HepG2 (cell line): ENCODE results near the gene LRP1B. TPM values are rescaled to one million over a fixed set of nuclear protein-coding genes. Genes with fewer than 3 reads are reported as not detected.

ENCODE experiments used
- ATAC-seq: fragments of 200-7000 bp; cut with Tn5 transposase; 3 replicates; pipeline ENCODE4 v1.9.1; 2020; ENCODE audit warnings: mild to moderate bottlenecking, moderate library complexity
- BruUV-seq: library from RNA; stranded (reverse); fragments of 400-500 nt; replicated peaks from 2 replicates; lab custom pipeline; 2021; lab: Mats Ljungman, UMichigan
- CTCF ChIA-PET: fragments of 300-600 bp; formaldehyde crosslinking; extraction: SDS; loops from one replicate; lab custom pipeline; 2021; ENCODE audit warnings: low total read pairs, inconsistent platforms, low intra/inter-chr PET ratio; lab: Yijun Ruan, JAX
- POLR2A ChIA-PET: fragments of 350-600 bp; sonication (Branson Sonifier 250); formaldehyde crosslinking; loops from one replicate; lab custom pipeline; 2020; ENCODE audit warnings: antibody characterized with exemption, inconsistent platforms; lab: Yijun Ruan, JAX
- DNase-seq: peaks from one replicate; pipeline ENCODE4 v3.0.0-alpha.2; 2015; ENCODE audit warnings: low spot score
- FAIRE-seq: peaks from 3 replicates; lab custom pipeline; 2011; peaks lifted over from hg19 to GRCh38; lab: Jason Lieb, UNC
- H2AFZ ChIP-seq: one replicate; pipeline ENCODE4 v1.6.1; 2011; ENCODE audit warnings: low read length, inconsistent platforms
- H3K27ac ChIP-seq: fragments of 300-600 bp; 3 replicates; pipeline ENCODE4 v1.8.0; 2011; ENCODE audit warnings: mixed run types, mild to moderate bottlenecking, mixed read lengths, low read length, inconsistent platforms; ENCODE audit not compliant: insufficient read depth; ENCODE audit errors: extremely low read length
- H3K27me3 ChIP-seq, 2 experiments: fragments of 200-600 bp in 1 of 2; 2 replicates in 1 of 2; 3 replicates in 1 of 2; pipeline versions ENCODE4 v1.6.0 to v1.8.0; 2011; ENCODE audit warnings: low read length in 2 of 2, mild to moderate bottlenecking in 2 of 2, moderate library complexity in 2 of 2, inconsistent platforms in 1 of 2; ENCODE audit not compliant: insufficient read depth in 2 of 2, control insufficient read depth in 1 of 2
- H3K36me3 ChIP-seq, 2 experiments: fragments of 200-600 bp in 1 of 2; replicated peaks in 1 of 2; 2 replicates in 1 of 2; 3 replicates in 1 of 2; pipeline versions ENCODE4 v1.5.1 to v1.8.0; 2011; ENCODE audit warnings: low read length in 2 of 2, inconsistent platforms in 1 of 2; ENCODE audit not compliant: insufficient read depth in 2 of 2, control insufficient read depth in 1 of 2
- H3K4me1 ChIP-seq: 2 replicates; pipeline ENCODE4 v1.5.1; 2012; ENCODE audit warnings: low read length, inconsistent platforms; ENCODE audit not compliant: insufficient read depth
- H3K4me2 ChIP-seq: 2 replicates; pipeline ENCODE4 v1.6.0; 2011; ENCODE audit warnings: low read depth, low read length, inconsistent platforms
- H3K4me3 ChIP-seq, 3 experiments: fragments of 200-600 bp in 1 of 3; sonication (generic), shearing (Covaris generic) in 1 of 3; replicated peaks in 1 of 3; 2 replicates each; pipeline ENCODE4 v1.5.1; 2011 to 2016; ENCODE audit warnings: low read length in 3 of 3, inconsistent platforms in 2 of 3, low read depth in 2 of 3, mild to moderate bottlenecking in 2 of 3, control low read depth in 1 of 3, mixed read lengths in 1 of 3; ENCODE audit not compliant: insufficient read depth in 1 of 3
- H3K79me2 ChIP-seq: one replicate; pipeline ENCODE4 v1.6.1; 2011; ENCODE audit warnings: low read length, inconsistent platforms; ENCODE audit not compliant: insufficient read depth
- H3K9ac ChIP-seq: 2 replicates; pipeline ENCODE4 v1.6.0; 2011; ENCODE audit warnings: mild to moderate bottlenecking, low read depth, low read length, inconsistent platforms; ENCODE audit not compliant: insufficient read depth
- H3K9me3 ChIP-seq: 2 replicates; pipeline ENCODE4 v1.5.1; 2012; ENCODE audit warnings: mild to moderate bottlenecking, low read length
- H4K20me1 ChIP-seq: 2 replicates; pipeline ENCODE4 v1.6.0; 2011; ENCODE audit warnings: inconsistent platforms, mild to moderate bottlenecking, low read length, moderate library complexity; ENCODE audit not compliant: insufficient read depth
- CBX5 ChIP-seq: sonication (generic); formaldehyde crosslinking; IDR thresholded peaks from 2 replicates; pipeline ENCODE4 v1.4.0; 2020; ENCODE audit warnings: missing genetic modification reagents, borderline replicate concordance
- FOXP1 ChIP-seq, 2 experiments: fragments of 450-650 bp in 1 of 2; IDR thresholded peaks; 2 replicates each; pipeline ENCODE4 v1.6.1; 2017 to 2018; ENCODE audit warnings: antibody characterized with exemption in 1 of 2
- REL ChIP-seq: sonication (generic); formaldehyde crosslinking; conservative IDR thresholded peaks from 2 replicates; pipeline ENCODE4 v1.8.0; 2022; ENCODE audit warnings: mild to moderate bottlenecking, missing genetic modification reagents, moderate library complexity
- ZBTB7A ChIP-seq: sonication (generic); formaldehyde crosslinking; IDR thresholded peaks from 2 replicates; pipeline ENCODE4 v1.8.0; 2022; ENCODE audit warnings: mild to moderate bottlenecking, missing genetic modification reagents
- ZMYM4 ChIP-seq: sonication (generic); formaldehyde crosslinking; IDR thresholded peaks from 2 replicates; pipeline ENCODE4 v1.8.1; 2023; ENCODE audit warnings: mild to moderate bottlenecking, missing genetic modification reagents
- ZNF850 ChIP-seq: sonication (generic); formaldehyde crosslinking; conservative IDR thresholded peaks from 2 replicates; pipeline ENCODE4 v1.9.0; 2021; ENCODE audit warnings: mild to moderate bottlenecking, missing genetic modification reagents
- WGBS: methylation state at CpG from one replicate; pipeline ENCODE4 v1.1.6; 2017; ENCODE audit warnings: low lambda C conversion rate; 5-methylcytosine and 5-hydroxymethylcytosine counted together
- in situ Hi-C: cut with HindIII; loops from 2 replicates; pipeline ENCODE4 v1.10.0; 2017; ENCODE audit warnings: low pct_unique_long_range_greater_than_20kb; ENCODE audit not compliant: extremely low pct_ligation_motif_present
- intact Hi-C: fragments of 100-400 bp; cut with micrococcal nuclease; formaldehyde crosslinking; loops from one replicate; pipeline ENCODE4 v1.10.0; 2022; ENCODE audit not compliant: unreplicated experiment
- polyA plus RNA-seq, 8 experiments: library from polyadenylated mRNA; depleted of rRNA in 3 of 8; stranded (reverse) in 7 of 8; unstranded in 1 of 8; fragments of >200 nt; fragmentation: Illumina TruSeq in 4 of 8; extraction: Trizol in 4 of 8; gene quantifications; 2 replicates each; pipeline versions ENCODE4 v1.2.1 to v1.2.3, GENCODE V29; 2011 to 2016; ENCODE audit warnings: low read depth in 4 of 8, missing spikeins in 1 of 8, mixed read lengths in 1 of 8; ENCODE audit not compliant: insufficient read depth in 1 of 8
- total RNA-seq, 5 experiments: library from RNA; depleted of rRNA; stranded (reverse); fragments of >200 nt; fragmentation: Illumina TruSeq; extraction: Trizol; gene quantifications; 2 replicates each; pipeline ENCODE4 v1.2.3, GENCODE V29; 2016; ENCODE audit warnings: low read depth in 1 of 5

Gene LRP1B
- total and polyA plus RNA-seq, 2 of the 13 experiments (the other 11 are each of a cell fraction or from before 2014, with no cell fraction given) = 0.04 TPM; not detected in 1

DNA sequence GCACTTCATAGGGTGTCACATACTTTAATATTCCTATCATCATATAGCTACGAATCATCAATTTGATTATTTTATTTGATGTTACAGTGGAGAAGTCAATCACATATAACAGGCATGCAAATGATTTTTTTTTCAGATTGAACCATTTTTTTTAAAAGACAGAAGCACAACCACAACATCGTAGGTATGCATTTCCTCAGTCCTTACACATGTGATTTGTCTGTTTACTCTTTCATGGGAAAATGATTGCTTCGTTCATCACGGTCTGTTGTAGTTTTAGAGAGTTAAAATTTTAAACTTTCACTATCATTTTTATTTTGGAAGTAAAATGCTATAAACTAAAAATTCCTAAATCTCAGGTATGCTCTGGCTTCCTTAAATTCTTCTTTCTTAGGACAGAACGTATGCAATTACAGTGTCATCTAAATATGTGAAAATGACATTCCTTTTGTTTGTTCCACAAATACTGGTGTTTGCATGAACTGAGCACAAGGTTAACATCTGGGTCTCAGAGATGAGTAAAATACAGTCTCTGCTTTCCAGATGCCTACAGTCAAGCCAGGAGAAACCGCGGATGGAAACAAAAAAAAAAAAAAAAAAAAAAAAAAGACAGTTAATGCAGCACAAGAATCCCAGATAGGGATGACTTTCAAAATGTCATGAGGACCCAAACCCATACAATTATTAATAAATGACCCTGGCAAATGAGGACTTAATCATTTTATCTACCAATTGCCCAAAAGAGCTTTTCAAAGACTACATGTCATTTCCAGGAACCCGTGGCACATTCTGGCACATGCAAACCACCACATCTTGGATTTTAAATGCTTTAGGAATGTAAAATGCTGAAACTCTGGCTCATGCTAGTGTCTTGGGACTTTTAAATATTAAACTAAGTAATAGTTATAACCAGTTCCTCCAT is 201.2 kb downstream of the LRP1B start:
- no peaks in the 10 kb centered on the region for H4K20me1 ChIP-seq
- ATAC-seq (no peak), FAIRE-seq (no peak), DNase-seq (no peak)
- no TSS peak for BruUV-seq
- H3K79me2 ChIP-seq = no peaks in the 10 kb centered on the region
- CTCF ChIA-PET = no interaction called here
- intact Hi-C loops (no loop called here), in situ Hi-C loops (no loop called here)
- TF ChIP-seq ZNF850 (CRISPR knock-in tag) = no peak
- no peak for TF ChIP-seq CBX5 (CRISPR knock-in tag)
- TF ChIP-seq ZBTB7A (CRISPR knock-in tag) = no peak
- TF ChIP-seq ZMYM4 (CRISPR knock-in tag) = no peak
- no peak for TF ChIP-seq REL
- H3K9me3 ChIP-seq = no peaks in the 10 kb centered on the region
- POLR2A ChIA-PET = no interaction called here
- 2% methylated on average over 8 of the region's 8 CpGs for WGBS
- H2AFZ ChIP-seq = no peak overlapping the region
- H3K27ac ChIP-seq = no peak overlapping the region
- H3K9ac ChIP-seq = no peak overlapping the region
- no peaks in the 10 kb centered on the region for H3K36me3 ChIP-seq
- no peak overlapping the region for H3K4me3 ChIP-seq
- no peaks in the 10 kb centered on the region for H3K27me3 ChIP-seq
- no peak overlapping the region for H3K4me2 ChIP-seq
- H3K4me1 ChIP-seq = no peaks in the 10 kb centered on the region

DNA sequence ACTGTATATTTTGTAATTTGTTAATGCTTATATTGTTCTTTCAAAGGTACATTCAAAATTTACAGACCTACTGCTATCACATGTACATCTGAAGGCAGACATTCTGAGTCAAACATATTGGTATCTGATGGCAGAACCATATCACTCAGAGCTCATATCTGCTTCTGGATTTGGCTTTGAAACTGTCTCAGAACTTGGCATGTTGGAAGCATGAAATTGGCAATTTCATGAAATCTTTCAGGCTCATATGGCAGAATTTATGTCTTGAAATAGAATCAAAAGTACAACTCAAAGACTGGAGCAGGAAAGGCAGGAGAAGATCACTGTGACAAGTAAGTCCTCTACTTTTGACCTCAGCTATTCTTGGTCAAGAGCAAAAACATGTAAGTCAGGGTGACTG is 202.3 kb downstream of the LRP1B start:
- H3K79me2 ChIP-seq = no peaks in the 10 kb centered on the region
- H4K20me1 ChIP-seq = no peaks in the 10 kb centered on the region
- no peak overlapping the region for H2AFZ ChIP-seq
- no peak overlapping the region for H3K27ac ChIP-seq
- in situ Hi-C loops = no loop called here
- POLR2A ChIA-PET = no interaction called here
- H3K9me3 ChIP-seq = no peaks in the 10 kb centered on the region
- H3K27me3 ChIP-seq = no peaks in the 10 kb centered on the region
- FAIRE-seq = no peak
- intact Hi-C loops = no loop called here
- no TSS peak for BruUV-seq
- H3K9ac ChIP-seq = no peak overlapping the region
- ATAC-seq = no peak
- no peaks in the 10 kb centered on the region for H3K4me1 ChIP-seq
- no peak overlapping the region for H3K4me3 ChIP-seq
- H3K36me3 ChIP-seq = no peaks in the 10 kb centered on the region
- no peak overlapping the region for H3K4me2 ChIP-seq
- no peak for TF ChIP-seq FOXP1 (IDR thresholded peaks at IDR 0.05)
- no peak for TF ChIP-seq FOXP1 (CRISPR knock-in tag; IDR thresholded peaks at IDR 0.05)
- DNase-seq = no peak
- CTCF ChIA-PET = no interaction called here
